Activated CD4-positive, alpha-beta T cell treated with anti-CD3 and anti-CD28 coated beads, Interleukin-2, amount 10 ng/mL, durations not matched to agents 7 days and 5 days (primary cell): Measurements from ENCODE around the gene PRIMPOL. TPM values are rescaled to one million over a fixed set of nuclear protein-coding genes. Genes with fewer than 3 reads are reported as not detected.
"Not testable (repeated sequence)": the region's sequence is repeated elsewhere in the genome, so short reads cannot be mapped to it uniquely, and the experiment has no call there.

Experiments used
- CTCF ChIA-PET: fragments of 350-600 bp; sonication (Branson Sonifier 250); formaldehyde crosslinking; loops from one replicate; lab custom pipeline; 2021; ENCODE audit warnings: antibody characterized with exemption; lab: Charles Lee
- POLR2A ChIA-PET: fragments of 350-600 bp; sonication (Branson Sonifier 250); formaldehyde crosslinking; loops from one replicate; lab custom pipeline; 2021; ENCODE audit warnings: antibody characterized with exemption; lab: Charles Lee
- DNase-seq: peaks from one replicate; pipeline ENCODE4 v3.0.0-alpha.2; 2020
- H3K27ac Mint-ChIP-seq: one replicate; pipeline ENCODE4 v1.8.0; 2021; ENCODE audit warnings: mild to moderate bottlenecking, moderate library complexity, mixed read lengths
- H3K27me3 Mint-ChIP-seq: one replicate; pipeline ENCODE4 v1.8.0; 2021; ENCODE audit warnings: mixed read lengths
- H3K36me3 Mint-ChIP-seq: one replicate; pipeline ENCODE4 v1.8.0; 2021; ENCODE audit warnings: low read depth, mixed read lengths
- H3K4me1 Mint-ChIP-seq: one replicate; pipeline ENCODE4 v1.8.0; 2021; ENCODE audit warnings: mixed read lengths
- H3K4me3 Mint-ChIP-seq: one replicate; pipeline ENCODE4 v1.8.0; 2021; ENCODE audit warnings: mild to moderate bottlenecking, moderate library complexity, mixed read lengths
- H3K9me3 Mint-ChIP-seq: one replicate; pipeline ENCODE4 v1.8.0; 2021; ENCODE audit warnings: mixed read lengths
- total RNA-seq, 2 experiments: library from RNA; stranded (reverse); gene quantifications; one replicate each; pipeline ENCODE4 v1.2.3, GENCODE V29; 2021

PRIMPOL gene
- total RNA-seq, 2 experiments from 2014 or later, result 20.2 to 21.4 TPM

DNA sequence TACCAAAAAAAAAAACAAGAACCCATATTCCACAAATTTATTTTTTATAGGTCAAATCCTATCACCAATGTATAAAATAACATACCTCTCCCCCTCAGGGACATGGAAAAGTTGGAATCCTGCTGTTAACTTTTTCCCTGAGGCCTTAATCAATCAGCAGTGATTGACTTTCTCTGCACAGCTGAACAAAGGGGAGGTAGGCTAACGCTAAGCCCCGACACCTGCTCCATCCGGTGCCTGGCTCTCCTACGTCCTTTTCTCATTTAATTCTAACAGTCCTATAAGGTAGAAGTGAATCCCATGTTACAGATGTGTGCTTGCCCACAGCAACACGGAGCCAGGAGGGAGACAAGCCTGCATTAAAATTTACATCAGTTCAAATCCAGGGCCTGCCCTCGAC lies 81.5 kb downstream of the PRIMPOL start:
- no peak overlapping the region for H3K4me3 Mint-ChIP-seq
- peaks cover 58% of the 10 kb centered on the region for H3K4me1 Mint-ChIP-seq
- POLR2A ChIA-PET, result no interaction called here

GRCh38 chr4:184732126-184732525 lies 82.6 kb downstream of the PRIMPOL start:
- DNase-seq, result no peak
- H3K4me1 Mint-ChIP-seq, result peaks cover 53% of the 10 kb centered on the region
- ChIA-PET POLR2A (no interaction called here), CTCF (interaction anchor here (0.8 to 1.2 kb wide), 3 partner anchors 10 to 98 kb away, joined by 3 to 5 read pairs (median 3); no protein-coding TSS in a partner anchor)
- no peaks in the 10 kb centered on the region for H3K9me3 Mint-ChIP-seq
- no peaks in the 10 kb centered on the region for H3K27me3 Mint-ChIP-seq
- peaks cover 33% of the 10 kb centered on the region for H3K36me3 Mint-ChIP-seq
- H3K4me3 Mint-ChIP-seq, result peak overlapping the region; percentile 93
- H3K27ac Mint-ChIP-seq, result peak overlapping the region; percentile 98

More for the DNA sequence above, 81.5 kb downstream of the PRIMPOL start:
- no peak for DNase-seq
- Mint-ChIP-seq H3K36me3 (peaks cover 41% of the 10 kb centered on the region), H3K27ac (no peak overlapping the region), H3K9me3 (no peaks in the 10 kb centered on the region), H3K27me3 (no peaks in the 10 kb centered on the region)
- CTCF ChIA-PET, result interaction anchor here (1.1 kb wide), 1 partner anchor 43 kb away, joined by 3 read pairs; no protein-coding TSS in a partner anchor

- peaks cover 18% of the 10 kb centered on the region for H3K36me3 Mint-ChIP-seq
- no peaks in the 10 kb centered on the region for H3K9me3 Mint-ChIP-seq
- peak within 1 kb of the TSS; percentile 98 for H3K27ac Mint-ChIP-seq
- H3K4me1 Mint-ChIP-seq, result peaks cover 45% of the 10 kb centered on the region
- H3K4me3 Mint-ChIP-seq, result peak within 1 kb of the TSS; percentile 93
- POLR2A ChIA-PET, result interaction anchor here (0.5 to 1.2 kb wide), 6 partner anchors 85 to 1816 kb away, joined by 3 to 6 read pairs (median 3); partner anchors contain the start of genes CASP3 and PRIMPOL
- CTCF ChIA-PET, result interaction anchor here (0.6 to 2.3 kb wide), 13 partner anchors 9 to 473 kb away, joined by 3 to 8 read pairs (median 4); no protein-coding TSS in a partner anchor
- DNase-seq, result peak; percentile 96
- no peaks in the 10 kb centered on the region for H3K27me3 Mint-ChIP-seq
Observed at GRCh38 chr4:184733654-184734524, 84.4 kb downstream of the PRIMPOL start, which contains the start of gene CENPU. CENPU (minus strand) TSS chr4:184734096; CDS start chr4:184734062, 34 bp downstream.

DNA sequence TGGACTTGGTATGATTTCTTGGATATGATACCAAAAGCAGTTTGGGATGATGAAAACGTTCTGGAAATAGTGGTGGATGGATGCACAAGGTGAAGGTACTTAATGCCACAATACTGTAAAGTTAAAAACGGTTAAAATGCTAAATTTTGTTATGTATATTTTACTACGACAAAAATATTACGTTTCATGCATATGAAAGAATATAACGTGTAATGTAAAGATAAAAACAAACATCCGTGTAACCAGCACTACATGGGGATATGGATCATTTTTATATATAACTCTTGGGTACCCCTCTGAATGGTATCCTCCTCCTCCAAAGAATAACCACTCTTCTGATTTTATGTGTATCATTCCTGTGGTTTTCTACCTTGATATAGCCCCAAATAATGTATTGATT lies 85.2 kb downstream of the PRIMPOL start:
- H3K4me3 Mint-ChIP-seq, result peak overlapping the region; percentile 93
- ChIA-PET CTCF (interaction anchor here (0.9 to 2.3 kb wide), 9 partner anchors 8 to 471 kb away, joined by 3 to 8 read pairs (median 4); no protein-coding TSS in a partner anchor), POLR2A (interaction anchor here (0.5 to 1.2 kb wide), 3 partner anchors 161 to 1817 kb away, joined by 3 to 4 read pairs (median 3); no protein-coding TSS in a partner anchor)
- peak overlapping the region; percentile 98 for H3K27ac Mint-ChIP-seq
- peaks cover 44% of the 10 kb centered on the region for H3K4me1 Mint-ChIP-seq
- no peaks in the 10 kb centered on the region for H3K27me3 Mint-ChIP-seq
- H3K36me3 Mint-ChIP-seq, result peaks cover 11% of the 10 kb centered on the region
- no peaks in the 10 kb centered on the region for H3K9me3 Mint-ChIP-seq
- DNase-seq, result no peak

DNA sequence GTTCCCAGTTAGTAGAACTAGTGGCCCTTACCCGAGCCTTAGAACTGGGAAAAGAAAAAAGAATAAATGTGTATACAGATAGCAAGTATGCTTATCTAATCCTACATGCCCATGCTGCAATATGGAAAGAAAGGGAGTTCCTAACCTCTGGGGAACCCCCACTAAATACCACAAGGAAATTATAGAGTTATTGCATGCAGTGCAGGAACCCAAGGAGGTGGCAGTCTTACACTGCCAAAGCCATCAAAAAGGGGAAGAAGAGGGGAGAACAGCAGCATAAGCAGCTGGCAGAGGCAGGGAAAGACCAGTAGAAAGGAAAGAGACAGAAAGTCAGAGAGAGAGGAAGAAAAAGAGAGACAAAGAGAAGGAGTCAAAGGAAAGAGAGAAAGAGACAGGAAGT lies 90.0 kb downstream of the PRIMPOL start:
- CTCF ChIA-PET, POLR2A ChIA-PET, DNase-seq, H3K27me3 Mint-ChIP-seq, H3K27ac Mint-ChIP-seq, H3K4me3 Mint-ChIP-seq, H3K9me3 Mint-ChIP-seq, H3K36me3 Mint-ChIP-seq: not testable (repeated sequence)
- peaks cover 18% of the 10 kb centered on the region for H3K4me1 Mint-ChIP-seq

DNA sequence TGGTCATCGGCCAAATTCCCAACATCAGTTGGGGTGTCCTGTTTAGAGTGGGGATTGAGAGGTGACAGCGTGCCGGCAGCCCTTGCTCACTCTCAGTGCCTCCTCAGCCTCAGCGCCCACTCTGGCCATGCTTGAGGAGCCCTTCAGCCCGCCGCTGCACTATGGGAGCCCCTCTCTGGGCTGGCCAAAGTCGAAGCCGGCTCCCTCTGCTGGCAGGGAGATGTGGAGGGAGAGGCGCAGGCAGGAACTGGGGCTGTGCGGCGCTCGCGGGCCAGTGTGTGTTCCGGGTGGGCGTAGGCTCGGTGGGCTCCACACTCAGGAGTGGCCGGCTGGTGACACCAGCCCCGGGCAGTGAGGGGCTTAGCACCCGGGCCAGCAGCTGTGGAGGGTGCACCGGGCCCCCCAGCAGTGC lies 91.4 kb downstream of the PRIMPOL start:
- Mint-ChIP-seq H3K4me3 (no peak overlapping the region), H3K9me3 (no peaks in the 10 kb centered on the region), H3K27ac (no peak overlapping the region), H3K27me3 (no peaks in the 10 kb centered on the region), H3K4me1 (peaks cover 18% of the 10 kb centered on the region), H3K36me3 (no peaks in the 10 kb centered on the region)
- POLR2A ChIA-PET, result no interaction called here
- CTCF ChIA-PET, result no interaction called here
- DNase-seq, result no peak

- peaks cover 25% of the 10 kb centered on the region for H3K4me1 Mint-ChIP-seq
- H3K4me3 Mint-ChIP-seq, H3K27ac Mint-ChIP-seq, H3K36me3 Mint-ChIP-seq, DNase-seq, H3K27me3 Mint-ChIP-seq, H3K9me3 Mint-ChIP-seq, POLR2A ChIA-PET: not testable (repeated sequence)
- CTCF ChIA-PET, result interaction anchor here (0.8 to 2.4 kb wide), 3 partner anchors 8 to 491 kb away, joined by 3 to 6 read pairs (median 3); partner anchors contain the start of gene CENPU
Observed at GRCh38 chr4:184741651-184742050, 92.1 kb downstream of the PRIMPOL start.

DNA sequence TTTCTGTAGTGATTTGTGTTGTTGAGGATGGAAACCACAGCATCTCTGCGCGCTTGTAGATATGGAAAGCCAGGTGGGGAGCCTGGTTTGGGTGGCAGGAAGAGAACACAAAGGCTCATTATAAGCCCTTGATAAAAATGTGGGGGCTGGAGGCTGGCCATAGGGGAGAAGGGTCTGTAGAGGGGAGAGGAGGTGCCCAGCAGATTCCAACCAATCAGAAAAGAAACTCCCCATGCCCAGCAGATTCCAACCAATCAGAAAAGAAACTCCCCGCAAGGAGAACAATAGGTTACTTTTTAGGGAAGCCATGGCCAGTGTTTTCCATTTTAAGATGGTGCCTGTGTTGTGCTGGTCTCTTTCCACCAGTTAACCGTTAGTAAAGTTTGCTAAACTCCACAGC lies 94.1 kb downstream of the PRIMPOL start:
- Mint-ChIP-seq H3K4me3 (no peak overlapping the region), H3K27ac (no peak overlapping the region), H3K9me3 (no peaks in the 10 kb centered on the region), H3K27me3 (no peaks in the 10 kb centered on the region), H3K4me1 (peaks cover 26% of the 10 kb centered on the region), H3K36me3 (no peaks in the 10 kb centered on the region)
- ChIA-PET POLR2A (no interaction called here), CTCF (interaction anchor here (2.4 kb wide), 1 partner anchor 10 kb away, joined by 6 read pairs; the partner anchor contains the start of gene CENPU)
- no peak for DNase-seq

GRCh38 chr4:184744236-184744635 lies 94.7 kb downstream of the PRIMPOL start:
- ChIA-PET CTCF (interaction anchor here (2.4 kb wide), 1 partner anchor 10 kb away, joined by 6 read pairs; the partner anchor contains the start of gene CENPU), POLR2A (no interaction called here)
- no peaks in the 10 kb centered on the region for H3K27me3 Mint-ChIP-seq
- H3K9me3 Mint-ChIP-seq, result no peaks in the 10 kb centered on the region
- peaks cover 23% of the 10 kb centered on the region for H3K4me1 Mint-ChIP-seq
- no peak overlapping the region for H3K27ac Mint-ChIP-seq
- H3K36me3 Mint-ChIP-seq, result no peaks in the 10 kb centered on the region
- H3K4me3 Mint-ChIP-seq, result no peak overlapping the region
- no peak for DNase-seq

Other genes with a start within 250 kb of the PRIMPOL start
- 10 to 100 TPM; 82.1 to 84.3 TPM for gene IRF2, start 175.2 kb upstream of the PRIMPOL start, total RNA-seq
- 10 to 100 TPM; 58.0 to 64.2 TPM for gene CASP3, start 291 bp upstream of the PRIMPOL start, total RNA-seq
- gene CENPU, start 84.4 kb downstream of the PRIMPOL start, total RNA-seq, result 10 to 100 TPM; 73.3 to 80.3 TPM
- 10 to 100 TPM; 14.5 to 15.4 TPM for gene ACSL1, start 176.2 kb downstream of the PRIMPOL start, total RNA-seq